Right lobe of liver (tissue), 6 donors: Measurements from ENCODE around the gene FRY. TPM values are rescaled to one million over a fixed set of nuclear protein-coding genes. Genes with fewer than 3 reads are reported as not detected.

Experiments
- ATAC-seq, 4 donors: fragments of 200-7000 bp; cut with Tn5 transposase; one replicate each; pipeline ENCODE4 v1.9.1; 2020; ENCODE audit warnings: mild to moderate bottlenecking in 4 of 4, moderate library complexity in 4 of 4
- DNase-seq, 3 donors: peaks; one replicate each; pipeline ENCODE4 v3.0.0-alpha.2; 2020
- H3K27ac ChIP-seq, 3 donors: fragments of 200-600 bp; one replicate each; pipeline ENCODE4 v1.8.0; 2022
- H3K27me3 ChIP-seq, 2 donors: fragments of 200-600 bp; one replicate each; pipeline ENCODE4 v1.8.0; 2022
- H3K36me3 ChIP-seq, 4 donors: fragments of 200-600 bp; sonication (generic) in 1 of 4; one replicate each; pipeline versions ENCODE4 v1.5.1 to v1.8.0; 2017 to 2022; ENCODE audit warnings: control low read depth in 1 of 4
- H3K4me1 ChIP-seq, 4 donors: fragments of 200-600 bp; sonication (generic) in 1 of 4; one replicate each; pipeline versions ENCODE4 v1.5.1 to v1.8.0; 2017 to 2022; ENCODE audit warnings: control low read depth in 1 of 4
- H3K4me3 ChIP-seq, 3 donors: fragments of 200-600 bp; one replicate each; pipeline ENCODE4 v1.8.0; 2022
- H3K9me3 ChIP-seq, 4 donors: fragments of 200-600 bp; sonication (generic) in 1 of 4; one replicate each; pipeline versions ENCODE4 v1.5.1 to v1.8.0; 2017 to 2022; ENCODE audit warnings: control low read depth in 1 of 4
- POLR2A ChIP-seq: fragments of 450-650 bp; IDR thresholded peaks from one replicate; pipeline ENCODE4 v1.6.1; 2017; ENCODE audit warnings: antibody characterized with exemption, mild to moderate bottlenecking
- WGBS: methylation state at CpG from one replicate; pipeline ENCODE4 v1.1.6; 2018; ENCODE audit warnings: low coverage, low lambda C conversion rate; ENCODE audit not compliant: insufficient coverage; ENCODE audit errors: missing lambda C conversion rate; 5-methylcytosine and 5-hydroxymethylcytosine counted together
- intact Hi-C, 2 donors: fragments of 100-400 bp; cut with DNase I; formaldehyde crosslinking; loops; one replicate each; pipeline versions ENCODE4 v1.11.2 to v1.14.1; 2022
- total RNA-seq, 6 experiments: library from RNA; depleted of rRNA in 2 of 6; stranded (reverse); fragments of >200 nt in 2 of 6; fragmentation: NEBNext Ultra II Directional in 3 of 6; extraction: Animal tissue kit (Norgen Biotek cat#: 25700) in 3 of 6; gene quantifications; one replicate each; pipeline versions ENCODE4 v1.1.0 to v1.2.4, GENCODE V29; 2016 to 2023
- TF ChIP-seq, protein P1 (sequence below), 4 donors: fragments of 200-600 bp in 3 of 4; fragments of 450-650 bp in 1 of 4; IDR thresholded peaks; one replicate each; pipeline versions ENCODE4 v1.5.1 to v1.8.0; 2016 to 2022; ENCODE audit warnings: antibody characterized with exemption in 4 of 4, mild to moderate bottlenecking in 2 of 4
- donor health status: DM: no; HTN: yes; CAD: no.
- donor health status: DM: no; HTN: no; CAD: no.
- donor health status: DM: no; HTN: no; CAD: no.
- donor health status: DM: no; HTN: yes; CAD: no.
- donor health status: DM: no; HTN: yes; CAD: no.

FRY gene
- total RNA-seq, 6 experiments from 2014 or later = 16.1 to 106 (median 35.7) TPM

DNA sequence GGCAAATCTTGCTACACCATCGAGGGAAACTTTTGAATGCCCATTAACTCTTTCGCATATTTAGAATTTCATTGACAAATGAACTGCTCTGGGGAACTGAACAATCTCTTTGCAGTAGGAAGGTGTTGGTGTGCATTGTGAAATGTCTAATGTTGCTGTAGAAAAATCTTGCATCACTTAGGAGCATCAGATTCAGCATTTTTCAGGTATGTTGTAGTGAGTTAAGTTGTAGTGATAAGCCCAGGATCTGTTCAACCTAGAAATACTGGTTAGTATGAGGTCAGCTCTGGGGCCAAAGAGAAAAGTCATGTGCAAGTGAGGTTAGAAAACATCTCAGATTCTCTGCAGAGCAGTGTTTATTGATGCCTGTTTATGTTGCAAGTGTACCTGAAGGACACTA lies 4.1 kb downstream of the FRY start:
- H3K27ac ChIP-seq = peak overlapping the region in 1 of 3 donors; percentile 33
- no peaks in the 10 kb centered on the region for H3K27me3 ChIP-seq
- H3K4me1 ChIP-seq = peaks cover 0 to 23% (median 11%) of the 10 kb centered on the region in 4 donors
- ATAC-seq (peak in 1 of 4 donors; percentile 5), DNase-seq (no peak)
- 65% methylated on average over 2 of the region's 2 CpGs for WGBS
- H3K9me3 ChIP-seq = no peaks in the 10 kb centered on the region
- H3K36me3 ChIP-seq = no peaks in the 10 kb centered on the region
- TF ChIP-seq POLR2A = no peak
- TF ChIP-seq, protein P1, sequence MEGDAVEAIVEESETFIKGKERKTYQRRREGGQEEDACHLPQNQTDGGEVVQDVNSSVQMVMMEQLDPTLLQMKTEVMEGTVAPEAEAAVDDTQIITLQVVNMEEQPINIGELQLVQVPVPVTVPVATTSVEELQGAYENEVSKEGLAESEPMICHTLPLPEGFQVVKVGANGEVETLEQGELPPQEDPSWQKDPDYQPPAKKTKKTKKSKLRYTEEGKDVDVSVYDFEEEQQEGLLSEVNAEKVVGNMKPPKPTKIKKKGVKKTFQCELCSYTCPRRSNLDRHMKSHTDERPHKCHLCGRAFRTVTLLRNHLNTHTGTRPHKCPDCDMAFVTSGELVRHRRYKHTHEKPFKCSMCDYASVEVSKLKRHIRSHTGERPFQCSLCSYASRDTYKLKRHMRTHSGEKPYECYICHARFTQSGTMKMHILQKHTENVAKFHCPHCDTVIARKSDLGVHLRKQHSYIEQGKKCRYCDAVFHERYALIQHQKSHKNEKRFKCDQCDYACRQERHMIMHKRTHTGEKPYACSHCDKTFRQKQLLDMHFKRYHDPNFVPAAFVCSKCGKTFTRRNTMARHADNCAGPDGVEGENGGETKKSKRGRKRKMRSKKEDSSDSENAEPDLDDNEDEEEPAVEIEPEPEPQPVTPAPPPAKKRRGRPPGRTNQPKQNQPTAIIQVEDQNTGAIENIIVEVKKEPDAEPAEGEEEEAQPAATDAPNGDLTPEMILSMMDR (IDR thresholded peaks at IDR 0.05) = no peak
- H3K4me3 ChIP-seq = no peak overlapping the region
- intact Hi-C loops = no loop called here

DNA sequence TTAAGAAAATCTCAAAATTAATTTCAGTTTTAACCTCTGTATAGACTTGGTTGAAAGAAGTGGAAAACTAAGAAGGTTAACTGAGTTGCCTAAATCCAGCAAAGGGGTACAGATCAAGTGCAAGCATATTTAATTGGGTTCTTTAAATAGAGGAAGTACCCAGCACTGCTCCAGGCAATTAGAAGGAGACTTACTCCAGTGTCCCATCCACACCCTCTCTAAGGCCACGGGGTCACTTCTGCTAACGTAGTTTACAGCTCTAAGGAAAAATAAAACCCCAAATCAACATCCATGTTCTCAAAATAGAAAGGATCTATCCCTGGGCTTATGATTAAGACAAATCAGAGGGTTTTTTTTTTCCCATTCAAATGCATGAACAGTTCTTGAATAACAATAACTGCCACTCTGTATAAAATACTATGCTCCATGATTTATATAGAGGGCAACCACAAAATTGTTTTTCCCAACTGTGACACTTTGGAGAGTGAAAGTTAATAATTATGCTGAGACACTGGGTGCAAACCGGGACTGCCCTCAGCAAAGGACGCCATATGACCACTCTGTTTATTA lies 4.6 kb downstream of the FRY start:
- no peaks in the 10 kb centered on the region for H3K9me3 ChIP-seq
- H3K27me3 ChIP-seq = no peaks in the 10 kb centered on the region
- H3K4me3 ChIP-seq = peak overlapping the region in 1 of 3 donors; percentile 13
- 13% methylated on average over 4 of the region's 4 CpGs for WGBS
- DNase-seq = no peak
- no peaks in the 10 kb centered on the region for H3K36me3 ChIP-seq
- H3K27ac ChIP-seq = peak overlapping the region in 1 of 3 donors; percentile 33
- TF ChIP-seq, protein P1 (IDR thresholded peaks at IDR 0.05) = no peak
- TF ChIP-seq POLR2A = no peak
- intact Hi-C loops = no loop called here
- H3K4me1 ChIP-seq = peaks cover 0 to 28% (median 13%) of the 10 kb centered on the region in 4 donors
- ATAC-seq = peak; percentile 4 to 21 (median 11)

DNA sequence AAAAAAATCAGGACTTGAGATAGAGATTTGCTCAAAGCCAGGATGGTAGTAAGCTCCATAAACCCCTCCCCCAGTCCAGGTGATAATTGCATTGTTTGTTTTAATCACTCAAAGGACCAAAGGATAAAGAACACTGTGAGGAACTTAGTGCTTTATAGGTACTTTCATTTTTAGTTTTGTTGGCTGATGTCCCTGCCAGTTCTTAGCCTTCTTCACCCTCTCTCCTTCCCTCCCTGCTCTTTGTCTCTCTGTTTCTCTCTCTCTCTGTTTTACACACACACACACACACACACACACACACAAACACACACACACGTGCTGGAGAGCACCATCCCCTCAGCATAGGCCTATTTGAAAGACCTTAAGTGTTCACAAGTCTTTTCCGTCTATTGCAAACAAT lies 5.2 kb downstream of the FRY start:
- DNase-seq (no peak), ATAC-seq (peak; percentile 45 to 54 (median 46))
- Histone ChIP-seq H3K9me3 (no peaks in the 10 kb centered on the region), H3K4me1 (peaks cover 0 to 33% (median 15%) of the 10 kb centered on the region in 4 donors), H3K36me3 (no peaks in the 10 kb centered on the region), H3K4me3 (peak overlapping the region in 1 of 3 donors; percentile 13), H3K27me3 (no peaks in the 10 kb centered on the region), H3K27ac (no peak overlapping the region)
- TF ChIP-seq, protein P1 (IDR thresholded peaks at IDR 0.05) = no peak
- no peak for TF ChIP-seq POLR2A
- intact Hi-C loops = no loop called here
- 15% methylated on average over 2 of the region's 2 CpGs for WGBS

DNA sequence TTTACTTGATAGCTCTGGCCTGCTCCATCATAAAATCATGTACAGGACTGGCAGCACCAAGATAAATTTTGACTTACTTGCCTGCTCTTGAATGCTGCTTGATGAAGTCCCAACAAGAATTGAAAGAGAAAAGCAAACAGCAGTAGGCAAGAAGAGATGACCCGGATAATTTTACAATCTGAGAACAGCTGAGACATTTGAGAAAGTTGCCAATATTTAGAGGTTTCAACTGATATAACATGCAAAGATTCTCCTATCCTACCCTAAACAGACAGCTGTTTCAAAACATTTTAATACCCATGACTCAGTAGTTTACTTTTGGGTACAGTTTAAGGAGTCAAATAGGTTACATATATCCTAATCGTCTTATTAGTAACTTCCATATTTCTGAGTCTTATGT lies 5.9 kb downstream of the FRY start:
- H3K36me3 ChIP-seq = no peaks in the 10 kb centered on the region
- no peak for ATAC-seq
- no peaks in the 10 kb centered on the region for H3K9me3 ChIP-seq
- H3K27me3 ChIP-seq = no peaks in the 10 kb centered on the region
- H3K4me3 ChIP-seq = no peak overlapping the region
- WGBS = 15% methylated on average over 2 of the region's 2 CpGs
- TF ChIP-seq POLR2A = no peak
- TF ChIP-seq, protein P1 (IDR thresholded peaks at IDR 0.05) = no peak
- H3K27ac ChIP-seq = no peak overlapping the region
- no peak for DNase-seq
- peaks cover 0 to 33% (median 15%) of the 10 kb centered on the region in 4 donors for H3K4me1 ChIP-seq
- intact Hi-C loops = no loop called here
